HG03064 (cell line): Measurements from ENCODE around the gene GALNT14.

Source experiments
- ATAC-seq: cut with Tn5 transposase; IDR thresholded peaks from one replicate; pipeline ENCODE4 v1.9.1; 2021; ENCODE audit warnings: low read depth; ENCODE audit not compliant: unreplicated experiment

The GALNT14 gene

DNA sequence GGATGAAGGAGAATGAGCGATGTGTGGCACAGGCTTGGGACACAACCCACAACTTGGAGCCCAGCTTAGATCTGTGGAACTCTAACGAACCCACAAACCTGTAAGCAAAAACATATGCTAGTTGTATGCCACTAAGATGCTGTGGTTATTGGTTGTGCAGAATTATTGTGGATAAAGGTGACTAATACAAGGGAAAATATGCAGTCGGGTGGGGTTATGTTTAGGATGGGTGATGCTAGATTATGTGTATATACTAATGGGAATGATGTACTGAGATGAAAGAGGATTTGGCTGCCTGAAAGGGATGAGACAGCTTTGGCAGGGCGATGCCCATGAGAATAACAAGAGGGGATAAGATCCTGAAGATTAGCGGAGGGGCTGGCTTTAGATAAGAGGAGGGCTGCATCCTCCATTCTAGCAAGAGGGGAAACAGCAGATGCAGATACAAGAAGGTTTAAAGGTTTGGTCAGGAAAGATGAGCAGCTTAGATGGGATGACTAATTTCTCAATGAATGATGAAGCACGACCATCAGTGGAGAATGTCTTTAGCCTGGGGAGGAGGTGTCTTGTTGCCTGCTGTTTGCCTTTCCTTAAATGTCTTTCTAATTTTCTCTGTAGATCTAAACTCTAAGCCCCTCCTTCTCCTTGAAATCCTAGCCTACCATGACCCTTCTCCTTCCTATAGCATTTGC is 49.6 kb downstream of the GALNT14 start:
- no peak for ATAC-seq

DNA sequence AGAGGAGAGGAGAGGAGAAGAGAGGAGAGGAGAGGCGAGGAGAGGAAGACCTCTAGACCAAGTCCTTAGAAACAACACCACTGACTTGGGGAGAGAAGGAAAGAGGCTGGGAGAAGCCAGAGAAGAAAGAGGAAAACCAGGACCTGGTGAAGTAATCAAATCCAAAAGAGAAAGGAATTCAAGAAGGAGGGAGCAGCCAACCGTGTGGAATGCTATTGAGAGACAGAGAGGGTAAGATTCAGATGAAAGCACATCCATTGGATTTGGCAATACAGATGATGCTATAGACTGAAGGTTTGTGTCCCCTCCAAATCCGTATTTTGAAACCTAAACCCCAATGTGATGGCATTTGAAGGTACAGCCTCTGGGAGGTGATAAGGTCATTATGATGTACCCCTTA is 50.7 kb downstream of the GALNT14 start:
- ATAC-seq = no peak

DNA sequence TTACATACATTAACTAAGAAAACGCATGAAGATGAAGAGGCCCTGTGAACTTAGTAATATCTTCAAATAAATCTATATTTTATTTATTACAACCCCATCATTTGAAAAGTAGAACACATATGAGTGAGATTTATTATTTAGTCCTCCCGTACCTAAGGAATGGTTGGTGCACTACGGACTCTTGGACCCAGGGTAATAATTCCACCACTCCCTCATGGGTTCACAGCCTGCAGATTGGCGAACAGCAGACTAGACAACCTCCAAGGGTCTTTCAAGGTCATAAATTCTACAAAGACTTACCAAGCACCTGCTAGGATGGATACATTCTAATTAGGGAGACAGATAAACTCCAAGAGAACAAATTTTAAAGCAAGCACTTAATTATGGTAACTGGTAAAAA is 51.6 kb downstream of the GALNT14 start:
- ATAC-seq = no peak

DNA sequence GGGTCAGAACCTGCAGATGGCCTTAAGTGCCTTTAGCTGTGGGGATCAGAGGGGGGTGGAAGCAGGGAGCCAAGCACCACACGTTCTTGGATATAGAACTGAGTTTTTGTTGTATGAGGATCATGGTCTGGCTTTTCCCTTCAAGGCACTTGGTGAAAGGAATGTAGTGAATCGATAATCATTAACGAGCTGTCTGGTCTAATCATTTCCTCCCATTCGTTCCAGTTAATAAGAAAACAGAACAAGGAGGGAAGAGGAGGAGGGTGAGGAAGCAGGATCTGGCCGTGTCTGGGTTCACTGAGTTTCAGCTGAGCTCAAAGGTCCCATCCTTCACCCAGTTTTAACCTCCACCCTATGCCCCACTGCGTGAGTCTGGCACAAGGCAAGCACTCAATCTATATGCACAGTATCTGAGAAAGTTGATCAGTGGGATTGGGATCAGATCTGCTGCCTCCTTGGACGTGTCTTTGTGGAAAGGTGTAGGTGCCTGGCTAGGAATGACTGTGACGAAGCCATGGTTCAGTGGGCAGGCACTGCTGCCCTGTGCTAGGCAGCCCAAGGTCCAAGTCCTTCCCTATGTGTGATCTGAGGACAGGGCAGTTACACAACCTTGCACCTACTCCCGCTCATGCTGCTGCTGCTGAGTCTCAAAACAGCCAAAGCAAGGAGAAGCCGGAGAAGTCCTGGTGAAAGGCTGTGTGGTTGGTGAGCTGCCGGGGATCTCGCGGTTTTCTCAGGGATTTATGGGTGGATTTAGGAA is 54.8 kb downstream of the GALNT14 start:
- no peak for ATAC-seq

DNA sequence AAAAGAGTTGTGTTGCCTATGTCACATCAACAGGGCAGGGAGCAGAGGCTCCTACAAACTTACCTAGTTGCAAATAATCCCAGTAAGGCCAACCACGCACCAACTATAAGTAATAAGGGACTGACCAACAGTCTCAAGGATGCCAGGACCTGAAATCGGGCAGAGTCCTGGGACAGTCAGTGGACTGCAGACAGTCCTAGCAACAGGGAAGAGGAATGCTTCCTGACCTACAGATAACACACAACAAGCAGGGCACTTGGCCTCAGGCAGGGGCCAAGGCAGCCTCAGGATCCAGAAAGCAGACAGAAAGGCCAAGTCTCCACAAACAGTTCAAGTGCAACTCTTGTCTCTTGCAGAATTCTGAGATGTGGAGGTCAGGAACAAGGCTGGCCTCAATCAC is 56.2 kb downstream of the GALNT14 start:
- no peak for ATAC-seq

DNA sequence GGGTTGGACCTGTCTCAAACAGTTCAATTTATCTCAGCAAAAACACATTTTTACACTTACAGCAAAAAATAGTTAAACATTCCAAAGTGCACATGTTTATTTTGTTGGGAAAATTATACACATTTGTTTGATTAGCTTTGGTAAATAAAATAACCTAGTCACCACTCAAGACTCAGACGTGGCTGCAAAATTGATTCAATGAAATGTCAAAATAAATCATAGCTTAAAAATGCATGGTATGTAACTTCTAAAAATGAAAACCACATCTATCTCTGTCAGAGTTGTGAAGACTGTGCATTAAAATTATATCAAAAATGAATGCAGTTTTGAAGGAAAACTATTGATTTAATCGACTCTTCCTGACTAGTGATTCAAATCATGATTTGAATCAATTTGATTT is 56.7 kb downstream of the GALNT14 start:
- ATAC-seq = no peak

DNA sequence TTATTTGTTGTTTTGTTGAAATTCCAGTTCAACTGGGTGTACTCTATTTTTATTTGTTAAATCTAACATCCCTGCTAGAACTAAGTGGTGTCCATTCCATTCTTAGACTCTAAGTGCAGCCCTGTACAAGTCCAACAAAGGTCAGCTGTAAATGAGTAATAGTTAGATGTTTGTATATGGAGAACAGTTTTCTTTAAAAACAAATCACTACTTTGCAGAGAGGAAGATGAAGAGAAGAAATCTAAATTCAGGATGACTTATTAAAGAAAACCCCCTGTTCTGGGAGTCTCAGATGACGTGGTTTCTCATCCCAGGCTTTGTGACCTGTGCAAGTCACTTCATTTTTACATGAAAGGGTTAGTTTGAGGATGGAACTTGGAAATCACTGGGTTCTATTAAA is 57.9 kb downstream of the GALNT14 start:
- ATAC-seq = no peak

DNA sequence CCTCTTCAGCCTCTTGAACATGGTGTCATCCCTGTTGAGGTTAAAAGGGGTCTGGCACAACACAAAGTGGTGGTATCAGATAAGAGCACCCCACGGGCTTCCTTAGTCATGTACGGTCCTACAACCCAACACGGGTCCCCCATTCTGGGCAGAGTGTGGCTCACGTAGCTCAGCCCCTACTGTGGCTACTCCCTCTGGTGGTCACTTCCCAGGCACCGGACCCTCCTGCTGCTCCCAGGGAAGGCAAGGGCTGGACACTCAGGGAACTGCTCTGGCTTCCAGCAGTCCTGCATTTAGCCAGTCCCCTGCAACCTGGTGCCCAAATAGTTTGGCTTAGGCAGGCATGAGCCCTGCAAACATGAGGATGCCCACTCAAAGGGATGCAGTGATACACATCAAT is 58.6 kb downstream of the GALNT14 start:
- ATAC-seq = no peak

DNA sequence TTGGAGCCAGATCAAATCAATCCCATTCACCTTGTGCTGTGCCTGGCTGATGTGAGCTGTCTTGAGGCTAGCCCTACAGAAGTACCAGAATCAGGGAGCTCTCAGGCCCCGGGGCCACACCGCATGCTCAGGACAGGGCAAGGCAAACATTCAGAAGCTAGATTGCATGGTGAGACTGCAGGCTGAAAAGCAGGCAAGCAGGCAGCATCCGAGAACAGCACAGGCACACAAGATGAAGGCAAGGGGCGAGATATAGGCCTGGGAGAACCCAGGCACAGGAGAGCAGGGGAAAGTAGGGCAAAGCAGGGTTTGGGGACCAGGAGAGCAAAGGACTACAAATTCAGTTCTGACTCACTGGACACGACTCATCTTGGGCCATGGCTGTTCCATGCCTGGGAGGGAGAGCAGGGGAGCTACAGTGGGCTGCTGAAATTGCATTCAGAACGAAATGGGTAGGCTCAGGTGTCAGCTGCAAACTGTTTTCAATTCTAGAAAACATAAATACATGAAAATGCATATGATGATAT is 59.6 kb downstream of the GALNT14 start:
- no peak for ATAC-seq

DNA sequence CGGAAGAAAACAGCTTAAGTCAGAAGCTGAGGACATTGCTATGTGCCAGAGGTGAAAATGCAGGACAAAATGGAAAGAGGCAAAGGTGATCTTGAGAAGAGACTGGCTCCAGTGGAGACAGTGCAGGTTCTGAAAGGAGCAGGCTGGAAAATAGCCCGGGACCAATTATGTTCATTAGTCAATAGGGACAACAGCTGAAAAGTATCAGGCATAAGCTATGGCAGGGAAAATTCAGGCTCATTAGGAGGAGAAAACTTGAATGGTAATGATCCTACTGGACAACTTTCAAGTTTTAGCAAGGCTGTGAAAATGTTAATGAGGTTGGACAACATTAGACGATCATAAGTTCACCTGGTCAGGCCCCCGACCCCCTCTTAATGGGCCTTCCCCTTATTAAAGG is 60.2 kb downstream of the GALNT14 start:
- ATAC-seq = no peak

DNA sequence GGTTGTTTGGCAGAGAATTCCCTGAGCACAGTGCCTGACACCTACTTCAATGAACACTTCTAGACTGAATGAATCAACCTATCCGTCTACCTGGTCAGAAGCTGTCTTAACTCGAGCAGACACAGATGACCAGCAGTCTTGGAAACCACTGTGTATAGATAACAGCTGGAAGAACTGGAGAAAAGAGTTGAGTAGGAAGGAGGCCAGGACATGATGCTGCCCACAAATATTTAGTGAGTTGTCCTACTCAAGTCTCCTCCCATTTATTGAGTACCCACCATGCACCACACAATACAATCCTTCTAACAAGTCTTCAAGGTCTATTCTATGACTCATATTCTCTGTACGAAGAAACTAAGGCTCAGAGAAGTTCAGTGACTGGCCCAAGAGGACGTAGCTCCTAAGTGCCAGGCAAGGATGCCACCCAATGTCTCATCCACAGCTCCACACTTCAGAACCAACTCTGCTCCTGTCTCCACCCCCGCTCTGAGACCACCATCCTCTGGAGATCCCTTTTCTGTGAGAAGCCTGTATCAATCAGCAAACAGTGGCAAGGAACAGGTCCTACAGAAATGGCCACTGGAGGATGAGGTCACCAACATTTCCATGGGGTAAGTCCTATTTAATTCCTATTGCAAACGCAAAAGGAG is 62.2 kb downstream of the GALNT14 start:
- ATAC-seq = no peak

DNA sequence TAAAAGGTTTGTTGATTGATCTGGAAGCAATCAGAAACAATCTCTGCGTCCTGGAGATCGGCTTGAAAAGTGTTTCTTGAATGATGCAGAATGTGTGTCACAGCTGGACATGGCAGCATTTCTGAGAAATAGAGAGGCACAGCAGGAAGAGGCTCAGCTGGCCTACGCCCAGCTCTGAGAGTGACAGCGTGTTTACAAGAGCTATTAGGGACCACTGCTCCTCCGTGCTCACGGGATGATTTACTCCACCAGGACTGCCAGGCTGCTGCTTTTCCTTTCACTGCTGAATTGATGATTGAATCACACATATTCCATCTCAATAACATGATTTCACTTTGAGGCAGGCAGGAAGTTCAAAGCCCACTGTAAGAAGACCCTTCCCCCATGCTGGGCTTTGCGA is 62.8 kb downstream of the GALNT14 start:
- ATAC-seq = no peak

DNA sequence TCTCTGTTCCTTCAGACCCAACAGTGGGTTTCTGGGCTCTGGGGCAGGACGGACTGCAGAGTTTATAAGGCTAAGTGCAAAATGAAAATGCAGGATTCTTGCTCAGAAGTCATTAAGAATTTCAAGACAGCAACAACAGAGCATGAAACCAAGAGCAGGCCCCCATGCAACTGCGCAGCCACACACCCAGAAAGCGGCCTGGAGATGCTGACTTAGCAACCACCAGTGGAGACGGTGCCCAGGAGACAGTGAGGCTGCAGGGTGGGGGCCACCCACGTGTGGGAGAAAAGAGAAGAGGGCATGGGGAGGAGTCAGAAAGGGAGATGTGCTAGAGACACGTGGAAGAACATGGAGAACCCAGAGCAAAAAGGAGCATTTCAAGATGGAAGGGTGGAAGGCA is 66.5 kb downstream of the GALNT14 start:
- ATAC-seq = no peak

DNA sequence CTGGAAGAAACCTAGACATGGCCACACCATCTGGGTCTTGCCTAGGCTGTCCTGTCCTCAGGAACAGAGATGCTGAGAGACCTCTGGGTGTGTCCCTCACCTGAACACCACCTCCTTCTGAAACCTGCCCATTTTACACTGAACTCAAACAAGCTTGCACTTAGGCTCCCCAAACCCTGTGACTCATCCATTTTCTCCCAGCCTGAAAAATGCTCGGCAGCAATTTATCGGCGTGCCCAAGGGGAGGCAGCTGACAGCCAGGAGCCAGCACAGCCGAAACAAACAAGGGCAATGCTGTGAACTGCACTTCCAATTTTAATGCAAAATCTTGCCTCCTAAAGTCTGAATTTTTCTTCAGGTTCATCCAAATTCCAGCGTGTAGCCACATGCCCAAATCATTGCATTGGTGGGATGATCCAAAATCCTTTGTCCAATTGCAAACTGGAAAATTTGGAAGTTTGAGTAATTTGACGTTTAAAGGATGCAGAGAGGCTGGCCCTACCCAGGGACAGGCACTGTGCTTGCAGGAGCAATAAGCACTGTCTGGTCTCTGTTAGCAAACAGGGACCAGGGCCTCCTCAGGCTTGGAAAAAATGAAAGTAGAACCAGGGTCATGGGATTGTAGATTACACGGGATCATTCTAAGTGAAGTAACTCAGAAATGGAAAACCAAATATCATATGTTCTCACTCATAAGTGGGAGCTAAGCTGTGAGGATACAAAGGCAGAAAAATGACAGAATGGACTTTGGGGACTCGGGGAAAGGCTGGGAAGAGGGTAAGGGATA is 67.7 kb downstream of the GALNT14 start:
- no peak for ATAC-seq

DNA sequence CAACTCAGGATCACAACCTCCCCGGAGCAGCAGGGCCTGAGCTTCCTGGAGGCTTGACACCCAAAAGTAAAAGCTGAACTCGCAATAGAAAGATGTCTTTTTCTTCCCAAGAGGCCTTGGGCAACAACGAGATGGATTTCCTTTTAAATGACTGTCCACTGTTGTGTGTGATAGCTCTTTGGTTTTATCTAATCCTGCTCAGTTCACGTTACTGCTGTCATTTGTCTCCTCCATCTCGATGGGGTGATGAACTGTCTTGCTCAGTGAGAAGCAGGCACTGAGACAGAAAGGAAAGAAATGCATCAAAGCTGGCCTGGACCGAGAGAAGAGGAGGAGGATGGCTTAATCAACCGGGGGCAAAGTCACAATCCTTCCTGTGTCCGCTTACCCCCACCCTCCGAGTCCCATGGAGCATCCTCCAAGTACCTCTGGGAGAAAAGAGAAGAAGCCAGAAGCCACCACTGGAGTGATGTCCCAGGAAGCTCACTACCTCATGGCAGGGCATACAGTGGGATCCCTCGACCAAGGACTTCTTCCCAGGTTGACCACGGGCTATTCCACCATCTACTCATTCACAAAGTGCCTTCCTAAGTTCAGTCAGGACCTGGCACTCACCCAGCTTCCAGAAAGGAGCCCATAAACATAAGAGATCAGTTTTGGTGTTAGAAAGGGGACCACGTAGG is 68.5 kb downstream of the GALNT14 start:
- no peak for ATAC-seq

DNA sequence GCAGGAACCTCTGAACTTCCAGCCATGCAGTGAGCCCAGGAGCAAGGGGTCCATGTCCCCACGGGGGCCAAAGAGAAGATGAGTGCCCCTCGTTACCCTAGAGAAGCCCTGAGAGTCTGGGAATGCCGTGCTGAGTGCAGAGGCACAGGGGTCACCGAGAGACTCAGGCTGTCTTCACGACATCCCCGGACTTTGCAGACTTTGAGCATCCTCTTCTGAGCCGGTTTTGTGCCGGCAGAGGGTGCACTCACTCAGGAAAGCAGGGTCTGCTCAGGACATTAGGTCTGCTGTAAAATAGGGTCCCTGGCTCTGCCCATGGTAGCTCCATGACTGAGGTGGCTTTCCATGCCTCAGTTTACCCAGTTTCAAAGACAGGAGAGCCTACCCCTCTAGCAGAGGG is 71.0 kb downstream of the GALNT14 start:
- no peak for ATAC-seq

DNA sequence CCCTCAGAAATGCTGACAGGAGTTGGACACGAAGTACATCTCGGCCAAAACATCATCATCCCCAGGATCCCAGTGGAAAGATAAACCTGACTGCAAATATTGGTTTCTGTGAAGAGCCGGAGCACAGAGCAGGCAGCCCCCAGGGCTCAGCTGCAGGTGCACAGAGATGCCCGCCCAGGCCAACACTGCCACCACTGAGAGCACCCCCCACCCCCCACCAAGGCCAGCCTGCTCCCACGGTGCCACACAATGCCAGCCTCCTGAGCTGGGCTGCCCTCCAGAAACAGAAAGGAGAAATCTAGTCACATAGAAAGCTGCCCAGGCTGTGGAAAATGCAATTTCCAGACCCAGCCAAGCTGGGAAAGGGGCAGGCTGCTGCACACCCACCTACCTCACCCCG is 71.7 kb downstream of the GALNT14 start:
- ATAC-seq = no peak

DNA sequence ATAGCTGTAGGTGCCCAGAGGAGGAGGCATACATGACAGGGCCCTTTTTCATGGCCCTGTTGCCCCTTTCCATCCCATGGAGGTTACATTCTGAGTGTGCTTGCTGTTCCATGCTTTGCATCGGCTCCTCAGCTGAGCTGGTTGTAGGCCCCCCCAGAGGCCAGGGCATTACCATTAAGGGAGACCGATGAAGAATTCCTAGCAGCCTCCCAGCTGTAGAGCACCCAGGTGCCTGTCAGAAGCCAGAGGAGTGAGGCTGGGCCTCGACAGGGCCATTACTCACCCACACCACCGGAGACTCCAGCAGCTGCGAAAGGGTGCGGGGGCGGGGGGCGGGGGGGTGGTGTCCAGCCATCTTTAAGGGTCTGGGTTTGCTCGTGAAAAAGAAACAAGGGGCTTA is 72.2 kb downstream of the GALNT14 start:
- no peak for ATAC-seq

DNA sequence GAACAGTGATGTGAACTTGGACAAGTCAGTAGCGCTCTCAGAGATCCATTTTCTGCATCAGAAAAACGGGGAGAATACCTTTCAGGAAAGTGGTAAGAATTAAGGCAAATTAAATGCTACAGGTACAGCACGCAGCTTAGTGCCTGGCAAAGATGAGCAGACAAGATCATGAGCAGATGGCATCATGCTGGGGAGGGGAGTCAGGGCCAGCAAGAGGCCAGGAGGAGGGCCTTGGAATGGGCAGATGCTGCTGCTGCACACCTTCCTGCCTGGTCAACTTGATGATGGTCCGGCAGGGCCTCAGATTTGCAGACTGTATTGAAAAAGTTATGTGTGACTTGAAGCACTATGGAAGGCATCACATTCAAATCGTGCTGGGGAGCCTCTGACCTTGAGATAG is 72.9 kb downstream of the GALNT14 start:
- no peak for ATAC-seq

DNA sequence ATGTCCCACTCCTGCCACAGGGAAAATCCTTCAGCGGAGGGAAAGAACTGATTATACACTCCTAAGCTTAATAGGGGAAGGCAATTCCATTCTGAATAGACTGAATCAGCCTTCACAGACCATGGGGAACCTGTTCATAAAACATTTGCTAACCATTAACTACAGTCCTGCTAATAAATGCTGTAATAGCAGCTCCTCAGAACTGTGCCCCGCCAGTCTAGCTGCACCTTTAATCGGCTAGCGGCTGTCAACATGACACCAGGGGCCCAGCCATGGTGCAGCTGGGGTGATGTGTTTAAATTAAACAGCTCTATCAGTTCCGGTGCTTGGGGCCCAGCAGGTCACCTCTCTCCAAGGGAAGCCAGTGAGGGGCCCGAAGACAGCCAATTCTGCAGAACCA is 77.8 kb downstream of the GALNT14 start:
- no peak for ATAC-seq
